ENCODE results near the gene ARAP2.
A peak's percentile ranks its signal among the peaks of the same experiment; 100 is the strongest.

ARAP2 gene

GRCh38 chr4:36137336-36137735, 107.0 kb downstream of the ARAP2 start:
- no peak for DNase-seq (ENCODE audit: low read depth in 2 of 3, low spot score in 1 of 3)

- no peak for DNase-seq (ENCODE audit: low read depth in 2 of 3, low spot score in 1 of 3)
Measured at GRCh38 chr4:36133658-36134057, 110.7 kb downstream of the ARAP2 start.

GRCh38 chr4:36133086-36133485, 111.2 kb downstream of the ARAP2 start:
- no peak for DNase-seq (ENCODE audit: low read depth in 2 of 3, low spot score in 1 of 3)

- DNase-seq (ENCODE audit: low read depth in 2 of 3, low spot score in 1 of 3) = no peak
Measured at GRCh38 chr4:36130641-36131040, 113.7 kb downstream of the ARAP2 start.

GRCh38 chr4:36128689-36129088, 115.6 kb downstream of the ARAP2 start:
- DNase-seq (ENCODE audit: low read depth in 2 of 3, low spot score in 1 of 3) = no peak

- no peak for DNase-seq (ENCODE audit: low read depth in 2 of 3, low spot score in 1 of 3)
Measured at GRCh38 chr4:36123906-36124305, 120.4 kb downstream of the ARAP2 start.

GRCh38 chr4:36115312-36115711, 129.0 kb downstream of the ARAP2 start:
- DNase-seq (ENCODE audit: low read depth in 2 of 3, low spot score in 1 of 3) = no peak

- no peak for DNase-seq (ENCODE audit: low read depth in 2 of 3, low spot score in 1 of 3)
Measured at GRCh38 chr4:36111172-36111571, 133.1 kb downstream of the ARAP2 start.

GRCh38 chr4:36099509-36099908, 144.8 kb downstream of the ARAP2 start:
- DNase-seq (ENCODE audit: low read depth in 2 of 3, low spot score in 1 of 3) = no peak

GRCh38 chr4:36094995-36095394, 149.3 kb downstream of the ARAP2 start:
- DNase-seq (ENCODE audit: low read depth in 2 of 3, low spot score in 1 of 3) = no peak

- no peak for DNase-seq (ENCODE audit: low read depth in 2 of 3, low spot score in 1 of 3)
Measured at GRCh38 chr4:36091997-36092396, 152.3 kb downstream of the ARAP2 start.

GRCh38 chr4:36088542-36088941, 155.8 kb downstream of the ARAP2 start:
- no peak for DNase-seq (ENCODE audit: low read depth in 2 of 3, low spot score in 1 of 3)

- no peak for DNase-seq (ENCODE audit: low read depth in 2 of 3, low spot score in 1 of 3)
Measured at GRCh38 chr4:36086261-36086786, 158.0 kb downstream of the ARAP2 start.

- no peak for DNase-seq (ENCODE audit: low read depth in 2 of 3, low spot score in 1 of 3)
Measured at GRCh38 chr4:36082817-36083216, 161.5 kb downstream of the ARAP2 start.

- DNase-seq (ENCODE audit: low read depth in 2 of 3, low spot score in 1 of 3) = peak in 1 of 3 donors; percentile 11
Measured at GRCh38 chr4:36081185-36081584, 163.1 kb downstream of the ARAP2 start.

GRCh38 chr4:36079666-36080065, 164.6 kb downstream of the ARAP2 start:
- no peak for DNase-seq (ENCODE audit: low read depth in 2 of 3, low spot score in 1 of 3)

GRCh38 chr4:36078319-36078718, 166.0 kb downstream of the ARAP2 start:
- DNase-seq (ENCODE audit: low read depth in 2 of 3, low spot score in 1 of 3) = no peak

- no peak for DNase-seq (ENCODE audit: low read depth in 2 of 3, low spot score in 1 of 3)
Measured at GRCh38 chr4:36072529-36072928, 171.8 kb downstream of the ARAP2 start.

GRCh38 chr4:36067116-36067515, 177.2 kb downstream of the ARAP2 start:
- DNase-seq (ENCODE audit: low read depth in 2 of 3, low spot score in 1 of 3) = no peak

- DNase-seq (ENCODE audit: low read depth in 2 of 3, low spot score in 1 of 3) = no peak
Measured at GRCh38 chr4:36065274-36065871, 178.9 kb downstream of the ARAP2 start.

GRCh38 chr4:36064117-36064516, 180.2 kb downstream of the ARAP2 start:
- DNase-seq (ENCODE audit: low read depth in 2 of 3, low spot score in 1 of 3) = no peak

- no peak for DNase-seq (ENCODE audit: low read depth in 2 of 3, low spot score in 1 of 3)
Measured at GRCh38 chr4:36056136-36056535, 188.2 kb downstream of the ARAP2 start.

- no peak for DNase-seq (ENCODE audit: low read depth in 2 of 3, low spot score in 1 of 3)
Measured at GRCh38 chr4:36054694-36055422, 189.5 kb downstream of the ARAP2 start.
